GM12878 (cell line): ENCODE data around the gene DGAT2. TPM values are rescaled to one million over a fixed set of nuclear protein-coding genes. Genes with fewer than 3 reads are reported as not detected.

Experiments used
- BMI1 ChIP-seq: fragments of 450-650 bp; IDR thresholded peaks from 2 replicates; pipeline ENCODE4 v1.6.1; 2016; ENCODE audit warnings: mild to moderate bottlenecking, moderate library complexity, borderline replicate concordance
- CBX3 ChIP-seq: fragments of 200-600 bp; sonication (generic); IDR thresholded peaks from 2 replicates; pipeline ENCODE4 v1.6.1; 2016; ENCODE audit warnings: low read depth, borderline replicate concordance
- CTCF ChIP-seq, 3 experiments: IDR thresholded peaks in 2 of 3; conservative IDR thresholded peaks in 1 of 3; 2 replicates each; pipeline ENCODE4 v1.5.1; 2011; ENCODE audit warnings: low read depth in 3 of 3, low read length in 3 of 3, mild to moderate bottlenecking in 3 of 3, control low read depth in 2 of 3, moderate library complexity in 2 of 3, inconsistent platforms in 1 of 3, mixed read lengths in 1 of 3; ENCODE audit not compliant: control insufficient read depth in 2 of 3, insufficient read depth in 1 of 3; ENCODE audit errors: extremely low read depth in 1 of 3
- EGR1 ChIP-seq, 2 experiments: IDR thresholded peaks; 1 replicate in 1 of 2; 2 replicates in 1 of 2; pipeline ENCODE4 v1.6.1; 2011 to 2012; ENCODE audit warnings: low read depth in 2 of 2, low read length in 2 of 2, borderline replicate concordance in 1 of 2, mild to moderate bottlenecking in 1 of 2, moderate library complexity in 1 of 2
- LARP7 ChIP-seq: fragments of 450-650 bp; IDR thresholded peaks from 2 replicates; pipeline ENCODE4 v1.6.1; 2017; ENCODE audit warnings: mild to moderate bottlenecking
- MTA2 ChIP-seq: fragments of 450-650 bp; IDR thresholded peaks from 2 replicates; pipeline ENCODE4 v1.6.1; 2016; ENCODE audit warnings: low read depth, mild to moderate bottlenecking, moderate library complexity
- MYC ChIP-seq: IDR thresholded peaks from 2 replicates; pipeline ENCODE4 v1.6.1; 2011; ENCODE audit warnings: mild to moderate bottlenecking, low read length, moderate library complexity, inconsistent platforms; ENCODE audit not compliant: insufficient read depth, insufficient replicate concordance, insufficient read length, severe bottlenecking
- NBN ChIP-seq: fragments of 450-650 bp; IDR thresholded peaks from 2 replicates; pipeline ENCODE4 v1.6.1; 2016
- NRF1 ChIP-seq: conservative IDR thresholded peaks from 2 replicates; pipeline ENCODE4 v1.6.1; 2011; ENCODE audit warnings: mild to moderate bottlenecking, low read depth, low read length, improper control_type of control experiment
- SREBF2 ChIP-seq: IDR thresholded peaks from 2 replicates; pipeline ENCODE4 v1.6.1; 2012; ENCODE audit warnings: mild to moderate bottlenecking, low read length
- ZBTB11 ChIP-seq: fragments of 450-650 bp; formaldehyde crosslinking; IDR thresholded peaks from 2 replicates; pipeline ENCODE4 v1.5.0; 2022; ENCODE audit warnings: mild to moderate bottlenecking, missing genetic modification characterization
- ZNF687 ChIP-seq: fragments of 450-650 bp; IDR thresholded peaks from 2 replicates; pipeline ENCODE4 v1.6.1; 2017; ENCODE audit warnings: mild to moderate bottlenecking, moderate library complexity
- polyA plus RNA-seq, 11 experiments: library from polyadenylated mRNA; depleted of rRNA in 4 of 11; unstranded in 6 of 11; stranded (reverse) in 5 of 11; fragments of >200 nt; fragmentation: Nextera tagmentation in 4 of 11; fragmentation: Illumina TruSeq in 1 of 11; extraction: Ambion mirVana in 4 of 11; extraction: Trizol in 1 of 11; gene quantifications; 1 replicate in 1 of 11; 2 replicates in 10 of 11; pipeline versions ENCODE4 v1.2.1 to v1.2.3, GENCODE V29; 2011 to 2016; ENCODE audit warnings: inconsistent platforms in 2 of 11, missing spikeins in 2 of 11, low read depth in 1 of 11
- total RNA-seq, 4 experiments: library from RNA; depleted of rRNA in 3 of 4; stranded (reverse); fragments of >200 nt in 3 of 4; fragmentation: Illumina TruSeq in 1 of 4; extraction: Trizol in 1 of 4; gene quantifications; 2 replicates each; pipeline versions ENCODE4 v1.2.1 to v1.2.3, GENCODE V29; 2013 to 2021

DGAT2 gene
- total and polyA plus RNA-seq, 10 of the 15 experiments (the other 5 are each of a cell fraction or from before 2014, with no cell fraction given) = 5.1 to 25.9 (median 17.6) TPM

GRCh38 chr11:75786101-75786736 is 17.6 kb downstream of the DGAT2 start (continued):
- TF ChIP-seq SREBF2 = no peak
- TF ChIP-seq NBN = 0 out of 2 replicates have a peak, but pooled peaks have one; percentile 44
- TF ChIP-seq CBX3 = no peak
- TF ChIP-seq MYC = no peak
- no peak for TF ChIP-seq CTCF (IDR thresholded peaks at IDR 0.05 in 2 of 3, conservative IDR thresholded peaks at IDR 0.05 in 1 of 3; ENCODE audit: control insufficient read depth in 2 of 3, extremely low read depth in 1 of 3, insufficient read depth in 1 of 3, low read depth in 3 of 3, low read length in 3 of 3)
- TF ChIP-seq ZNF687 = peak; percentile 79
- TF ChIP-seq ZBTB11 (CRISPR knock-in tag) = no peak
- no peak for TF ChIP-seq LARP7
- no peak for TF ChIP-seq BMI1
- 0 out of 2 replicates have a peak, but pooled peaks have one; percentile 28 for TF ChIP-seq MTA2
- TF ChIP-seq NRF1 = no peak
- TF ChIP-seq EGR1 (IDR thresholded peaks at IDR 0.05; ENCODE audit: borderline replicate concordance in 1 of 2, low read depth in 2 of 2, low read length in 2 of 2) = no peak
